GM19452 (cell line): Measurements from ENCODE around the gene LSM6.

Source experiments
- ATAC-seq: cut with Tn5 transposase; IDR thresholded peaks from one replicate; pipeline ENCODE4 v1.9.1; 2021; ENCODE audit not compliant: unreplicated experiment

Gene LSM6

GRCh38 chr4:146175541-146176453, at the start of gene LSM6:
Gene LSM6 (plus strand): TSS chr4:146175718. CDS start chr4:146182922, 7,204 bp downstream.
- peak; percentile 94 for ATAC-seq

DNA sequence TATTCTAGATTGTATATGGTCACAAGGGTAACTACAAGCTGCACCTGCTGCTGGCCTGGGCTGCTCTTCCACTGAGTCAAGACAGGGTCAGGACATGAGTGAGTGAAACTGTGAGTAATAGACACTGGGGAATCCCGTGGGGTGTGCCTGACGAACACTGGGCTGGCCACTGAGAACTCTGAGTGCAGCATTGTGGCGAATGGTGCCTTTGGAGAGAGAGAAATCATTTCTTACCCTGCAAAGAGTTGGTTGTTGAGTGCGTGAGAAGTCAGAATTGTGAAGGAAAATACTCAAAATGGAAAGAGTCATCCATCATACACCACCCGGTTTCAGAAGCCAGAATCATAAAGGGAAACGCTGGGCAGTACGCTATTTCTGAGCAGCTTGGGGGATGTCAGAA, 43.1 kb upstream of the LSM6 start:
- ATAC-seq, result peak; percentile 100

DNA sequence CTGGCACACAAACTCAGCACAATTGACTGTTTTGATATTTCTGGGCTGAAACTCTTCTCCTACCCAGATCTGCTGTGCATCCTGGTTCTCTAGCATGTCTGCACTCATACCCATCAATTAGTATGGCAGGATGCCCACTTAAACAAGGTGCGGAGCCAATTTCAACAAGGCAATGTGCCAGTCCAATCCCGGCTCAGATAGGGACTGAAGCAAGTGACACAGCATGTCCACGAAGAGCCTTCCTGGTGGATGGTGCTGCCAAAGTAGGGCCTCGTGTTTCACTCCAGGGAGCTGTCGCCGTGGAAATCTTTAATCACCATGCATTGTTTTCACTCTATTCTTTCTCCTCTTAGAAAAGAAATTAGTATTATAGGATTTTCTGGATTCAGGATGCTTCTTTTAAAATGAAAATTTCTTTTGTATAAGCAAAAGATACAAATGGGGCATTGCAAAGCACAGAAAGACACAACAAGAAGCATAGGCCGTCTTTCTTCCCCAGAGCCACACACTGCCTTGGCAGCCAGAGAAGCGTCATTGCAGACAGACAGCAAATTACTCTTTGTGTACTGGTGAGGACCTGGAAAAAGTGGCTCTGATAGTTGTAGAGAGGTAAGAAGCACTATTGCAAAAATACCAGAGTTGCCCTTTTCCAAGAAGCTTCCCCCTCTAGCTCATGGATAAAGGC, 40.6 kb upstream of the LSM6 start:
- ATAC-seq, result no peak

GRCh38 chr4:146135941-146136340, 39.6 kb upstream of the LSM6 start:
- no peak for ATAC-seq

- ATAC-seq, result peak; percentile 69
Observed at GRCh38 chr4:146142768-146143167, 32.8 kb upstream of the LSM6 start.

DNA sequence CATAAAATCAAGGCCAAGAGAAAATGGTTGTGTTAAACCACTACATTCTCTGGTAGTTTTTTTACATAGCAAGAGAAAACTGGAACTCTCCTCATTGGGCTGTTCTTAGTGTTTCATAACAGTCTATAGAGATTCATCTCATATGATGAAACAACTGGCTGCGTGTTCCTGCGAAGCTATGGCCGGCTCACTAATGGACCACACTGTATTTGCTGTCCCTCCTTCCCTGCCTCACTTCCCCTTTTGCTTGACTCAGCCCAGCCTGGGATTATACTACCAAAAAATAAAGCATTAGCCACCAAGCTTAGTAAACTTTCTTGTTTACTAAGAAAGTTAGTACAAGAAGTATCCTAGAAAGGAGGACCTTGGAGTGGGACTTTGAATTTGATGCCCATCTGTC, 31.6 kb upstream of the LSM6 start:
- ATAC-seq, result no peak

GRCh38 chr4:146146918-146147317, 28.6 kb upstream of the LSM6 start:
- no peak for ATAC-seq

DNA sequence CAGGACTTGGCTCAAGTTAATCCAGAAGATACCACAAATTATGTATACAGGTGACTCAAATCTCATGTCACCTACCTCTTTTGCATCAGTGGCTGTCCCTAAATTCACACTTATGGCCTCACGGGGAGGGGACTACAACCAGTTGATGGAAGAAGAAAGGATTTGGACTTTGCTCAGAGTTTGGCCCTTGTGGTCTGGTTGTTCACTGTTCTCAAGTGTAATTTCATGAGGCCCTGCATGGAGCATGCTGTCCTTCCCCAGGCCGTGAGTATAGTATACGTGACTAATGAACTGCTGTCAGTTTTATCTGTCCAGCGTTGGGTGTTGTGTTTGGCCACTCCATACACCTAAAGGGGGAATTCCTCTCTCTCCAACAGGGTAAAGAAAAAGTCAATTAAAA, 27.5 kb upstream of the LSM6 start:
- no peak for ATAC-seq

DNA sequence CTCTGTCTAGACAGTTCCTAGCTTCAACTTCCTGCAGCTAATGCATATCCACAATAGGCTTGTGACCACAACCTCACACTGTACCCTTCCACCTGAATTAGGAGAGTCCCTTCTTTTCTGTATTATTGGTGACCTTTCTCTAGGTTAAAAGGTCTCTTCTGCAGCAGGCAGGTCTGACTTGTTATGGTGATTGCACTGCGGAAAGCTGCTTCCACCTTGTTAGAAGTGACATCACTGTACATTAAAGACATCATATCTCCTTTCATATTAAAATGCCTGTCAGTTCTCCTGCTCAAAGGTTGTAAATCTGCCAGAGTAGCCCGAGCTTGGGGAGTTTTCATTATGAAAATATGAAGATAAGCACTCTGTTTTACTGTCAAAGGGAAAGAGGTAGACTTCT, 21.5 kb upstream of the LSM6 start:
- ATAC-seq, result no peak

- no peak for ATAC-seq
Observed at GRCh38 chr4:146155152-146155724, 20.3 kb upstream of the LSM6 start.

DNA sequence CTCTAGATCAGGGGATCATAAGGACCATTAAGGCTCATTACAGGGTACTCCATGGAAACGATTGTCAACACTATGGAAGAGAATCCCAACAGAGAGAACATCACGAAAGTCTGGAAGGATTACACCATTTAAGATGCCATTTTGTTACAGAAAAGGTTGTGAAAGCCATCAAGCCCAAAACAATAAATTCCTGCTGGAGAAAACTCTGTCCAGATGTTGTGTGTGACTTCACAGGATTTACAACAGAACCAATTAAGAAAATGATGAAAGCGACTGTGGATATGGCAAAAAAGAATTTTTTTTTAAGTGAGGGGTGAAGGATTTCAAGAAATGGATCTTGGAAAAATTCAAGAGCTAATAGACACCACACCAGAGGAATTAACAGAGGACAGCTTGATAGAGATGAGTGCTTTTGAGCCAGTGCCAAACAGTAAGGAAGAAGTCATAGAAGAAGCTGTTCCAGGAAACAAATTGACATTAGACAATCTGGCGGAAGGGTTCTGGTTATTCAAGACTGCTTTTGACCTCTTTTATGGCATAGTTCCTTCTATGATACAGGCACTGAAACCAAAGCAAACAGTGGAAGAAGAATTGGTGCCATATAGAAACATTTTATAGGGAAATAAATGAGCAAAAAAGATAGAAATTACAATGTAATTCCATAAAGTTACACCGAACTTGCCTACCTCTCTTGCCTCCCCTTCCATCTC, 17.3 kb upstream of the LSM6 start:
- ATAC-seq, result no peak

DNA sequence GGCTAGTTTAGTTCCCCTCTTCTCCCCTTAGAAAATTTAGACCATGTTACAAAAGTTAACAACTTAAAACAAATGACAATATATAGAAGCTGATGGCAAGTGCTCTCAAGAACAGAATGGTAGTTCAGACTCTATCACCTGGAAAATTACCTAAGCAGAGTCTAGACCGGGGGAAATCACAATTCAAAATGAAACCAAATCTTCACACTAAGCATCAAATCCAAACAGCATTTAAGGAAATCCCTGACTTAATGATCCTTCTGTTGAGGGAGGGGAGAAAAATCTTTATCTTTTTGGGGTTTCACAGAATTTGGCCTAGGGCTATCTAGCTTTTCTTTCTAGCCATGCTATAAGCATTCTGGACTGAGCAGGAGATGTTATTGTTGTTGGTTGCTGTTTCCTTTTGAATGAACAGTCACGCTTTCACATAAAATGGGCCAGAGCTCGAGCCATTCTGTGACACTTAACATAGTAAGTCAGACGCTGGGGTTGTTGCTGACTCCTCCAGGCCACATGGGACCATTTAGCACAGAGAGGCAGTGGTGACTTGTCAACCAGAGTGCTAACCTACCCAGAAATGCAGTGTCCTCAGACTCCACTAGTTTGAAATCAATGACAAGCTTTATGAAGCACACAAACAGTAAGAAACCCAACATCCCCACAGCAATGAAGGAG, 16.0 kb upstream of the LSM6 start:
- ATAC-seq, result peak; percentile 65

DNA sequence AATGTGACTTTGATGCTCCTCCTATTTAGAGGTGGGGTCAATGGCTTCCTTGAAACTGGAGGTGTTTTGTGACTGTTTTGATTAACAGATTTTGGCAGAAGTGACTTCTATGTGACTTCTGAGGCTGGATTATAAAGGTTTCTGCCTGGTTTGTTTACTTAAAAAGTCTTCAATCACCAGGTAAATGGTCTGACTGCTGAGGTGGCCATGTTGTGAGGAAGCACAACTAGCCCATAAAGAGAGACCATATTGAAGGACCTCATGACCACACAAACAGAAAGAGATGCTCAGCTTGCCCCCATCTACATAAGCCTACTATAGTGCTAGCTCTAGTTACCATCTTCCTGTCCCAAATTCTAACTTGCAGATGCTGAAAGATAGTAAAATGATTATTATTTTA, 14.3 kb upstream of the LSM6 start:
- no peak for ATAC-seq

- no peak for ATAC-seq
Observed at GRCh38 chr4:146165221-146165620, 10.3 kb upstream of the LSM6 start.

GRCh38 chr4:146165840-146166239, 9.7 kb upstream of the LSM6 start:
- ATAC-seq, result no peak

- ATAC-seq, result no peak
Observed at GRCh38 chr4:146170149-146170548, 5.4 kb upstream of the LSM6 start.

DNA sequence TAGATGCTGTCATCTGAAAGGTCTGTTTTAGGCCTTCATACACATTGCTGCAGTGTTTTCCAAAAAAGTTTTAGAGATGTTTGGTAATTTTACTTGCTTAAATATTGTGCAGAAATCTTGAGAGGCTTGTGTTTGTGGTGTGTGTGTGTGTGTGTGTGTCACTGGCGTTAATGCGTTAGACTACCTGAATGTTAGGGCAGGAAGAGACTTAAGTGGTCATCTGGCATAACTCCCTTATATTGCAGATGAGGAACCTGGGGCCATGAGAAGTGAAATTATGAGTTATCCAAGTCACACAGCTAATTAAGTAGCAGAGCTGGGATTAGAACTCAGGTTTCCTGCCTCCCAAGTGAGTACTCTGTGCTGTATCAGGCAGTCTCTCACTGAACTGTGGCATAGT, 1.4 kb downstream of the LSM6 start:
- ATAC-seq, result no peak

- ATAC-seq, result no peak
Observed at GRCh38 chr4:146178126-146178525, 2.6 kb downstream of the LSM6 start.

DNA sequence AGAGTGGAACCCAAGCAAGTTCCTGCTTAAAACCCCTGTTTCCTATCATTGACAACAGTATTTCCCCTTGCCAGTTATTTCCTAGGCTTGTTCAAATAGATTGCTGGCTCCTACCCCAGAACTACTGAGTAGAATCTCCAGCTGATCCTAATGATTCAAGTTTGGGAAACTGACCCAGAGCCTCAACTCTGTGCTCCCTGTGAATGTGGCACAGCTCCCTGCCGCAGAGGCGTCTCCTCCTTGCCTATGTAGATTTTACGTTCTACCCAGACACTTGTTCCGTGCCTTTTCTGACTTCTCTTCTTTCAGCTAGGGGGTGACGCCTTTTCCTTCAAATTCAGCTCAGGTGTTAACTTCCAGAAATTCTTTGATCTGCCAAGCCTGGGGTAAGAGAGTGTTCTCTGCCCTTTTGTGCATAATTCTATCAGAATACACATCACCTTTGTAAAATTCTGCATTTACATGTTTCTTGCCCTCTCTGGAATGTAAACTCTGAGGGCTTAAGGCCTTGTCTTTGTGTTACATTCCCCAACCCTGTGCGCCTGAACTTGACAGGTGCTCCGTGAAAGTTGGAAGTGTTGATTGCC, 4.4 kb downstream of the LSM6 start:
- no peak for ATAC-seq

DNA sequence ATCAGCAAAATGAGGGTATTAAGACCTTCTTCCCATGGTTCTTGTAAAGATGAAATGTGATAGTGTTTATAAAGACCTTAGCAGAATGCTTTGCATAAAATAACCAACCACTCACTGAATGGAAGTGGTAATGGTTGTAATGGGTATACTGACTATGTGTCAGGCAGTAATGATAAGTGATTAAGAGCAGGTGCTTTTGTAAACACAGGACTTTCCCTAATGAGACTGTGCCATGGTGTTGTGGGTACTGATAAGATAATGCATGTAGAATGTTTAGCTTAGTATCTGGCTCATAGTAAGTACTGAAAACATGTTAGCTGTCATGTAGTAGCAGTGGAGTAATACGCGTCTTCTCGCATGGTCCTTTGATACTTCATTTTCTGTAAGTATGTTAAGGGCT, 6.9 kb downstream of the LSM6 start:
- no peak for ATAC-seq
